Astrocyte of the spinal cord (primary cell): ENCODE data around the gene CHRDL2.
"Not testable (repeated sequence)": the region's sequence is repeated elsewhere in the genome, so short reads cannot be mapped to it uniquely, and the experiment has no call there.

ENCODE experiments used
- DNase-seq: peaks from one replicate; pipeline ENCODE4 v3.0.0; 2011; ENCODE audit warnings: low read depth, low spot score
- H3K4me3 ChIP-seq: 2 replicates; pipeline ENCODE4 v1.5.1; 2011; ENCODE audit warnings: low read depth, mild to moderate bottlenecking, low read length, moderate library complexity
- CTCF ChIP-seq: IDR thresholded peaks from 2 replicates; pipeline ENCODE4 v1.5.1; 2012; ENCODE audit warnings: low read depth, mild to moderate bottlenecking, low read length, inconsistent platforms
- in situ Hi-C: cut with HindIII; loops from 2 replicates; pipeline ENCODE4 v1.10.0; 2017; ENCODE audit warnings: low sequenced_read_pairs

CHRDL2 gene

GRCh38 chr11:74756571-74756970, 25.3 kb upstream of the CHRDL2 start:
- no peak for DNase-seq
- H3K4me3 ChIP-seq, result no peak overlapping the region
- TF ChIP-seq CTCF, result no peak
- in situ Hi-C loops, result no loop called here

GRCh38 chr11:74755395-74755995, 24.3 kb upstream of the CHRDL2 start:
- in situ Hi-C loops, result no loop called here
- DNase-seq, result no peak
- H3K4me3 ChIP-seq, result no peak overlapping the region
- TF ChIP-seq CTCF, result no peak

GRCh38 chr11:74754507-74755252, 23.5 kb upstream of the CHRDL2 start:
- in situ Hi-C loops, result no loop called here
- peak overlapping the region; percentile 17 for H3K4me3 ChIP-seq
- no peak for TF ChIP-seq CTCF
- peak; percentile 81 for DNase-seq

- no peak for DNase-seq
- in situ Hi-C loops, result no loop called here
- no peak for TF ChIP-seq CTCF
- H3K4me3 ChIP-seq, result no peak overlapping the region
Observed at GRCh38 chr11:74751303-74751702, 20.1 kb upstream of the CHRDL2 start.

GRCh38 chr11:74750598-74750997, 19.4 kb upstream of the CHRDL2 start:
- DNase-seq, in situ Hi-C loops, H3K4me3 ChIP-seq: not testable (repeated sequence)

- DNase-seq, result no peak
- in situ Hi-C loops, result no loop called here
- peak overlapping the region; percentile 77 for H3K4me3 ChIP-seq
- no peak for TF ChIP-seq CTCF
Observed at GRCh38 chr11:74749965-74750296, 18.7 kb upstream of the CHRDL2 start.

GRCh38 chr11:74749127-74749964, 18.1 kb upstream of the CHRDL2 start:
- DNase-seq, result peak; percentile 43
- no peak for TF ChIP-seq CTCF
- in situ Hi-C loops, result no loop called here
- peak overlapping the region; percentile 77 for H3K4me3 ChIP-seq
